Limb (tissue), 2 donors: ENCODE data around the gene GRHL1.

Experiments used
- DNase-seq, 2 donors: peaks; one replicate each; pipeline ENCODE4 v3.0.0-alpha.2; 2016; ENCODE audit errors: extremely low spot score in 2 of 2

The GRHL1 gene

GRCh38 chr2:9971890-9972289 lies 20.4 kb downstream of the GRHL1 start:
- DNase-seq = no peak

DNA sequence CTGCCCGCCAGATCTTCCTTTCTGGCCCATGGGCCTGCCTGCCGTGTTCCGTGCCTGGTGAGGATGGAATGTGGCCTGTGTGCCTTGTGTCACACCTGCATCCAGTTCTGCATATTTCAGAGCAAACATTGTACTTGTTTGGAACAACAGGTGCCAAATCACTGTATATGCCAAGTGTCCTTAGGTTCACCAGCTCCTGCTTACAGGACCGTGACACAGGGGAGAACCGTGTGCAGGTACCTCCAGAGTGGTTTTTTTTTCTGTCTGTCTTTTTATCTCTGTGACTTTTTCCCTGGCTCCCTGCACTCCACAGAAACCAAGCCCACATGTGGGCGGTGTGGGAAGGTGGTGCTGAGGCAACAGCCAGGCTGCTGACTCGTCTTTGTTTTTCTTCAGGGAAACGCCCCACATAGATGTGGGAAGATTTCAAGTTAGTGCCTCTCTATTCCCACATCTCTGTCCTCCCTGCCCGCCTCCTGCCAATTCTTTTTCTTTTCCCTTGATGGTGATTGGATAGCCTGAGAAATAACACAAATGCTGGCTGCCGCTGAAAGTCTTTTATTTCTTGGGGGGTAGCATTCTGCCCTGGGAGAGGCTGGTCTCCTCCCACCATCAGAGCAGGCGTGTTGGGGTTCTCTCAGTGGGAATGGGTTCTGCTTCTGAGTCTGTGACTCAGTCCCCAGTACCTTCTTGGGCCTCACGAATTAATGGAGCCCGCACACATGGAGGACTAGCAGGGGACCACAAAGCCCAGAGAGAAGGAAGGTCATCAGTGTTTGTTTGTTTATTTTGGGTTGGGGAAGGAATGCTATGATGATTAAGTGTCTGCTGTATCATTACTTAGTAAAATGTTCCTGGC lies 21.4 kb downstream of the GRHL1 start:
- DNase-seq = no peak

DNA sequence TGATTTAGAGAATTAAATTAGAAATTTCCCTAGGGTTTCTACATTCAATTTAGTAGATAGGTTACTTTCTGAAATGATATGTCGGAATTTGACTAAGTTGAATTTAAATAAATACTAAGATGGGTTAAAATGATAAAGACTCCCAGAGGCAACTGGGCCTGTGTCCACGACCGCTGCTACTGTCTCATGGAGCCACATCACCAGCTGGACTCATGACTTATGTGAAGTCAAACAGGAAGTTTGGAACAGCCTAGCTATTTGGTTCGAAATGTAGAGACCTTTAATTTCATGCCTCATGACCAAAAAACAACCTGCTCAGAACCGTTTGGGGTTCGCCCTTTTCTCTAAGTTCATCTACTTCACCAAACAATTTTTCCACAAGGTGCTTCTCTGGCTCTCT lies 22.2 kb downstream of the GRHL1 start:
- no peak for DNase-seq

DNA sequence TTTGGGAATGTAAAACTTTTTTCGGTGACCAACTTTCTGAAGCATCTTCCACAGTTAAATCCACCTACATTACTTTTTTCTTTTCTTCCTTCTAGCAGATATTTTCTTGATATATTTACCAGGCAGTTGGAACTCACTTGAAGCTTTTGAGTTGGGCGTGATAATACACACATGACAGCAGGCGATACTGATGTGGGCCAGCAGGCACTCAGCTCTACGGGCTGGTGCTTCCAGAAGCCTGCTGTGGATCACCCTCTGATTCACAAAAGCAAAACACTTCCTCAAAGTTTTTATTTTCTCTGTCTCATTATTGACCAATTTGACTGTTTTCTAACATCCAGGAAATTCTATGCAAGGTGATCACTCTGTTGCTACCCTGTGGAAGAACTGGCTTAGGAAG lies 22.9 kb downstream of the GRHL1 start:
- no peak for DNase-seq

DNA sequence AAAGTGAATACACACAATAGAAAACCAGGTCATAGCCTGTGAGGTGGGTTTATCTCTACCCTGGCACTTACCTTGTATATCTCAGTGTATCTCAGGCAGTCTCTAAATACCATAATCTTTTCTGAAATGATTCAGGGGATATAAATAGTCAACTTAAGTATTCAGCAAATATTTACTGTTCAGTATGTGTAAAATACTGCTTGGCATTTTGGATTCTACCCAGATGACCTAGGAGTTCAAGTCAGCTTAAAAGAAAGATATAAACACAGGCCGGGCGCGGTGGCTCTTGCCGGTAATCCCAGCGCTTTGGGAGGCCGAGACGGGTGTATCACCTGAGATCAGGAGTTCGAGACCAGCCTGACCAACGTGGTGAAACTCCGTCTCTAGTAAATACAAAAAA lies 23.8 kb downstream of the GRHL1 start:
- DNase-seq = no peak

- no peak for DNase-seq
Observed at GRCh38 chr2:9975805-9976447, 24.4 kb downstream of the GRHL1 start.

DNA sequence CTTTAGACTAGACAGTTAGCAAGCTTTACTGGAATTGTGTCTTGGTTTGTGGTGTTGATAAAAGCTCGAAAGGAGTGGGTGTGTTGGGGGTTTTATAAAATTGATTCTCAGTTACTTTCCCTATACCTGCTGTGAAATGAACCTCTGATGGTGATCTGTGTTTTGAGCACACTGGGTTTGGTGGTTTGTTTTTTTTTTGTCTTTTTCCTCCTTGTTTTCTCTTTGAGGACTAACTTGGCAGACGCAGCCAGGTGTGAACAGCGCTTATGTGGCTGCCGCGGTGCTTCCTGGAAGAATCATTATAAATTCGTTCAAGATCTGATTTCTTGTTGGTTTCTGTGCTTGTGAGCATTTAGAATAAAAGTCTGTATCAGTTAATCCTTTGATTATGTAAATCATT lies 28.5 kb downstream of the GRHL1 start:
- no peak for DNase-seq

DNA sequence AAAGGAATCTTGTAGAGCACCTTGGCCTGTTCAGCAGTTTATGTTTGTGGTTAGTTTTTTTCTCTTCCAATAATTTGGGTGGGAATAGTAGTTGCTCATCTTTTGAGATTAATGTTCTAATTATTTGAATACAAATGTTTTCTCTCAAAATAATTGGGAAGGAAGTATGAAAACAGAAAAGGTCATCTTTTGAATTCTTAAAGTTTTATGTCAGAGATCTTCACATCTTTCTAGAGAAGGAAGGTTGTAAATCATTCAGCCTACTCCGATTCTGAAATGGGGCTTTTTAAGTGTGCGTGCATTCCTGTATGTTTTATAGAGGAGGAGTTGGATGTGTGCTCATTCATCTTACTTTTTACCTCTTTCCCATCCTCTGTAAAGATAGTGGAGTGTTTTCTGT lies 29.0 kb downstream of the GRHL1 start:
- DNase-seq = no peak

DNA sequence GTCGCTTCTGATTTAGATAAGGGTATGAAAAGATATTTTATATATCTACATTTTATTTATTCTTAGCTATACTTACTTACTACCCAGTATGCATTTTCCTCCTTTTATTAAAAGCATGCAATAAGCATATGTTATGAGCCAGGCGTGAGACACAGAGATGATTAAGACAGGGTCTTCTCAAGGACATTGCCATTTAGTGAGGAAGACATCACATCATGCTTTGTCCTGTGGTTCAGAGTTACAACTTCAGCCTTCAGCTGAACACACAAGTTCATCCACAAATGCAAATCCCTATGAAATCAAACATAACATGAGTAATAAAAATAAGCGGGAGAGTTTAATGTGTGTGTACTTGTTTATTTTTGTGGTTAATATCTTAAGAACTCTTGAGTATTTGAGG lies 30.2 kb downstream of the GRHL1 start:
- no peak for DNase-seq

DNA sequence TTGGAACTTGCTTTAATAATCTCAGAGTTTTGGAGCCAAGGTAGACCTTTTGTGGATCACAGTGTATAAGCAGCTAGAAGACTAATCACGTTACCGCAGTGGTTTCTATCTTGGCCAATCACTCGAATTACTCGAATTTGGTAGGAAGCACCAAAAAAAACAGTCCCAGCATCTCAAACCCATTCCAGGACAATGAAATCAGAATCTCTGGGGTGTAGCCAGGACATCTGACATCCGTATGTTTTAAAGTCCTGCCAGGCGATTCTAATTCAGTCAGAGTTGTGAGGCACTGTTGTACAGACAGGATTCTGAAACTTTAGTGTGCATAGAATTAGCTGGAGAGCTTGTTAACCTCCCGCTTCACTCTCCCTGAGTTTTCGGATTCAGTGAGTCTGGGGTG lies 30.8 kb downstream of the GRHL1 start:
- peak in 1 of 2 donors; percentile 50 for DNase-seq

DNA sequence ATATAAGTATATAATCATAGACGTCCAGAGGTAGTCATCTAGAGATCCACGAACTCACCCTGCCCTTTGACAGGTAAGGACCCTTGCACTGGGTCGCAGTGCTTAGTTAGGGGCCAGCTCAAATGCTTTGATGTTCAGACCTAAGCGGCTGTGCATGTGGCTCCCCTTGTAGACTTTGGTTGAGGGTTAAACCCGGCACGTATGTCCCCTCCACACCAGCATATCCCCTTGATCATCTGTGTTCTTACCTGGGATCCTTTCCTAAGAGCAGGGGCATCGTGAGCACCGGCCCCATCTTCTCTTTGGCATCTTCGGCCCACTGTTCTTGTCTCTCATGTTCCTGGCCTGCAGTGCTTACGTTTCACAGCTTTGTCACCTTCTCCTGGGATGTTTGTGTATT lies 31.4 kb downstream of the GRHL1 start:
- no peak for DNase-seq

- no peak for DNase-seq
Observed at GRCh38 chr2:9983401-9984216, 32.1 kb downstream of the GRHL1 start.

DNA sequence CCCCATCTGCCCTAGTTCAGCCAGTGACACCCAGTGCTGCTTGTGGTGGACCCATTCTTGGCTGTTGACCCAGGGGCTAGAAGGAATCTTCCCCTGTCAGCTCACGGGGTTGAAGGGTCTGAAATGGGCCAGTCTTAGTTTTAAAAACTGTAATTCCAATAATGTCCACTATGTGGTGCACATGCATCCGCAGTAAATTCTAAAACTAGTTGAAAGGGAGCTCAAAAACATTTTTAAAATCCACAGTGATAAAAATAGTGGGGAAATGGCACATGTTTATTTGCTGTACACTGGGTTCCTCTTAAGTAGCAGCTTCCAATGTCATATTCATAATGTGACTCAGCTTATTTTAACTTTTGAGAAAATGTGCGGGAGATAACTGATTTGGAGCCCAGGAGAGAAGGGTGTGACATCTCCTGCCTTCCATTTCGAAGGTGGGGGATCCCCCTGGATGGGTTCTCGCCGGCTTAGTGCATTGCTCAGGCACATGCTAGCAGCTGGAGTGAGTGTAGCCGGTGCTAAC lies 32.8 kb downstream of the GRHL1 start:
- DNase-seq = peak in 1 of 2 donors; percentile 62

GRCh38 chr2:9984871-9985480 lies 33.5 kb downstream of the GRHL1 start:
- no peak for DNase-seq

DNA sequence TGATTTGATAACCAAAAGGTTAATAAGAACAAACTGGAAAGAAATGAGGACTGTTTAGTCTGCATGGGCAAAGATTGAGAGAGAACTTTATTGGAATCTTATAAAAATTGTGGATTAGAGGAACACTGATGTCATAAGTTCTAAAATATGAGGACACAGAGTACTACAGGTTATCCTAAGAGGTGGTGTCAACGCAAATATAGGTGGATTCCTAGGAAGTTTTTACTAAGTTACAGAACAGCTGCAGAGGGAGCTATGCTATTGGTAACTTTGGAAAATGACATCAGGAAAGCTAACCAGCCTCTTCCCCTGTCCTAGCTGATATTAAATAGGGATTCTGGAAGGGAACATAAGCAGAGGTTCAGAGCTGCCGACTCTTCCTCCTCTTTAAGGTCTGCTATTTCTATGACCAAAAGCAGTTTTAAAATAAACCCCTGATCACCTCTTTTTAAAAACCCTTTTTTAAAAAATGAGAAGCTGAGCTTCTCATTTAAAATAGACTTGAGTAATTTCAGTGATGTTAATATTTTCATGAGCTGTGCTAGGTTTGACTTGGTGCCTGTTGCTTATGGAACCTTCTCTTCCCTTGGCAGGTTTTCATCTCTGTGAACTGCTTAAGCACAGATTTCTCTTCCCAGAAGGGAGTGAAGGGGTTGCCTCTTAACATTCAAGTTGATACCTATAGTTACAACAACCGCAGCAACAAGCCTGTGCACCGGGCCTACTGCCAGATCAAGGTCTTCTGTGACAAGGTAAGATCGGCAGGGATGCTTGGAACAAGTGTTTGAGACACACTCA lies 34.2 kb downstream of the GRHL1 start:
- DNase-seq = no peak

- no peak for DNase-seq
Observed at GRCh38 chr2:9988320-9988719, 36.8 kb downstream of the GRHL1 start.

- no peak for DNase-seq
Observed at GRCh38 chr2:9990736-9991135, 39.2 kb downstream of the GRHL1 start.

- DNase-seq = no peak
Observed at GRCh38 chr2:9991221-9991620, 39.7 kb downstream of the GRHL1 start.

GRCh38 chr2:9991829-9992273 lies 40.4 kb downstream of the GRHL1 start:
- no peak for DNase-seq

DNA sequence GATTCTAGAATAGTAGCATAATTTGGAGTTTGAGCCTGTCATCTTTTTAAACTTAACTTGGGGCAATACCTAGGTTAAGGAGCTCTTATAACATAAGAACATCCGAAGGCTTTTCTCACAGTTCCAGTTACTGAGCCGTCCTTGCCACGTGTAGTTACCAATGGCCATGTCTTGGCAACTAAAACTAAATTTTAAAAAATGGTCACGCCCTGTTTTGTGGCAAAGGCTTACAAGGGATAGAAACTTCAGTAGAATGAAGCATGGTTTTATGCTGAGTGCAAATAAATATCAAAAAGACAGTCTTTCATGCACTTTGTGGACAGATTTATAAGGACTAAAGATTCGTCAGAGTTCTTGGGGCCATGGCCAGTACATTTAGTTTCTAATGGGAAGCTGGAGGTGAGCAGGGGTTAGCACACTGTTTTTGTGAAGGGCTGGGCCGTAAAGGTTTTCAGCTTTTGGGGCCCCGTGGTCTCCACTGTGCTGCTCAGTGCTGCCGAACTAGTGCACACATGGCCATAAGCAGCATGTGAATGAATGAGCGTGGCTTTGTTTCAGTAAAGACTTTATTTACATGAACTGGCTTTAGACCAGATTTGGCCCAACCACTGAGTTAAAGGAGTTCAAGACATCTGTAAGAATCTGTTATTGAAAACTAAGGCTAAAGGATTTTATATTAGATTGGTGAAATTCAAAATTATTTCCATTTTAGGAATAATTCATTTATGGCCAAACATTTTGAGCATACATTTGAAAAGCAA lies 41.1 kb downstream of the GRHL1 start:
- no peak for DNase-seq
